Thoracic aorta (tissue), 2 donors: Measurements from ENCODE around the gene TBL2. TPM values are rescaled to one million over a fixed set of nuclear protein-coding genes. Genes with fewer than 3 reads are reported as not detected.

Experiments
- ATAC-seq: fragments of 150-250 bp; one replicate; pipeline ENCODE4 v1.8.0; 2017; ENCODE audit warnings: low read depth; ENCODE audit not compliant: insufficient number of reproducible peaks, low FRiP score
- DNase-seq: peaks from one replicate; pipeline ENCODE4 v3.0.0-alpha.2; 2020; ENCODE audit warnings: low spot score
- H3K27ac ChIP-seq, 2 donors: fragments of 200-600 bp; sonication (generic); 1 replicate in 1 of 2; 2 replicates in 1 of 2; pipeline ENCODE4 v1.5.1; 2016; ENCODE audit warnings: mild to moderate bottlenecking in 2 of 2, moderate library complexity in 2 of 2
- H3K27me3 ChIP-seq: fragments of 200-600 bp; sonication (generic); replicated peaks from 2 replicates; pipeline ENCODE4 v1.6.0; 2016; ENCODE audit warnings: mild to moderate bottlenecking; ENCODE audit not compliant: insufficient read depth
- H3K36me3 ChIP-seq: fragments of 200-600 bp; sonication (generic); one replicate; pipeline ENCODE4 v1.5.1; 2016
- H3K4me1 ChIP-seq, 2 donors: fragments of 200-600 bp; sonication (generic); 1 replicate in 1 of 2; 2 replicates in 1 of 2; pipeline versions ENCODE4 v1.5.1 to v1.6.0; 2016; ENCODE audit warnings: low read depth in 2 of 2, mild to moderate bottlenecking in 1 of 2; ENCODE audit not compliant: control insufficient read depth in 1 of 2
- H3K4me3 ChIP-seq: fragments of 200-600 bp; sonication (generic); 2 replicates; pipeline ENCODE4 v1.5.1; 2016; ENCODE audit warnings: mild to moderate bottlenecking
- H3K9me3 ChIP-seq: fragments of 200-600 bp; sonication (generic); 2 replicates; pipeline ENCODE4 v1.5.1; 2016
- total RNA-seq, 2 donors: library from RNA; depleted of rRNA; stranded (reverse); fragments of >200 nt; gene quantifications; one replicate each; pipeline versions ENCODE4 v1.1.0 to v1.2.3, GENCODE V29; 2016
- TF ChIP-seq, protein P1 (sequence below): fragments of 200-600 bp; sonication (generic); IDR thresholded peaks from one replicate; pipeline ENCODE4 v1.5.1; 2019; ENCODE audit warnings: antibody characterized with exemption

The TBL2 gene
- total RNA-seq, 2 donors from 2014 or later = 17.1 to 31.7 TPM

GRCh38 chr7:73602721-73603651 lies 24.6 kb upstream of the TBL2 start:
- no peak overlapping the region for H3K4me3 ChIP-seq
- no peak overlapping the region for H3K27ac ChIP-seq
- peaks cover 4 to 5% of the 10 kb centered on the region in 2 donors for H3K4me1 ChIP-seq
- TF ChIP-seq, protein P1, sequence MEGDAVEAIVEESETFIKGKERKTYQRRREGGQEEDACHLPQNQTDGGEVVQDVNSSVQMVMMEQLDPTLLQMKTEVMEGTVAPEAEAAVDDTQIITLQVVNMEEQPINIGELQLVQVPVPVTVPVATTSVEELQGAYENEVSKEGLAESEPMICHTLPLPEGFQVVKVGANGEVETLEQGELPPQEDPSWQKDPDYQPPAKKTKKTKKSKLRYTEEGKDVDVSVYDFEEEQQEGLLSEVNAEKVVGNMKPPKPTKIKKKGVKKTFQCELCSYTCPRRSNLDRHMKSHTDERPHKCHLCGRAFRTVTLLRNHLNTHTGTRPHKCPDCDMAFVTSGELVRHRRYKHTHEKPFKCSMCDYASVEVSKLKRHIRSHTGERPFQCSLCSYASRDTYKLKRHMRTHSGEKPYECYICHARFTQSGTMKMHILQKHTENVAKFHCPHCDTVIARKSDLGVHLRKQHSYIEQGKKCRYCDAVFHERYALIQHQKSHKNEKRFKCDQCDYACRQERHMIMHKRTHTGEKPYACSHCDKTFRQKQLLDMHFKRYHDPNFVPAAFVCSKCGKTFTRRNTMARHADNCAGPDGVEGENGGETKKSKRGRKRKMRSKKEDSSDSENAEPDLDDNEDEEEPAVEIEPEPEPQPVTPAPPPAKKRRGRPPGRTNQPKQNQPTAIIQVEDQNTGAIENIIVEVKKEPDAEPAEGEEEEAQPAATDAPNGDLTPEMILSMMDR = no peak
- ATAC-seq (no peak), DNase-seq (no peak)
- no peaks in the 10 kb centered on the region for H3K36me3 ChIP-seq
- no peaks in the 10 kb centered on the region for H3K9me3 ChIP-seq
- no peaks in the 10 kb centered on the region for H3K27me3 ChIP-seq

- H3K27ac ChIP-seq = no peak overlapping the region
- ATAC-seq (no peak), DNase-seq (no peak)
- H3K27me3 ChIP-seq = no peaks in the 10 kb centered on the region
- H3K4me3 ChIP-seq = no peak overlapping the region
- H3K4me1 ChIP-seq = no peaks in the 10 kb centered on the region
- TF ChIP-seq, protein P1 = no peak
- H3K36me3 ChIP-seq = no peaks in the 10 kb centered on the region
- H3K9me3 ChIP-seq = no peaks in the 10 kb centered on the region
These were observed 21.5 kb upstream of the TBL2 start for GRCh38 chr7:73599916-73600315.

- Histone ChIP-seq H3K4me3 (no peak overlapping the region), H3K27ac (no peak overlapping the region), H3K4me1 (no peaks in the 10 kb centered on the region), H3K27me3 (no peaks in the 10 kb centered on the region), H3K9me3 (no peaks in the 10 kb centered on the region), H3K36me3 (no peaks in the 10 kb centered on the region)
- TF ChIP-seq, protein P1 = no peak
- no peak for DNase-seq
- no peak for ATAC-seq
These were observed 20.9 kb upstream of the TBL2 start for GRCh38 chr7:73599151-73599882.

DNA sequence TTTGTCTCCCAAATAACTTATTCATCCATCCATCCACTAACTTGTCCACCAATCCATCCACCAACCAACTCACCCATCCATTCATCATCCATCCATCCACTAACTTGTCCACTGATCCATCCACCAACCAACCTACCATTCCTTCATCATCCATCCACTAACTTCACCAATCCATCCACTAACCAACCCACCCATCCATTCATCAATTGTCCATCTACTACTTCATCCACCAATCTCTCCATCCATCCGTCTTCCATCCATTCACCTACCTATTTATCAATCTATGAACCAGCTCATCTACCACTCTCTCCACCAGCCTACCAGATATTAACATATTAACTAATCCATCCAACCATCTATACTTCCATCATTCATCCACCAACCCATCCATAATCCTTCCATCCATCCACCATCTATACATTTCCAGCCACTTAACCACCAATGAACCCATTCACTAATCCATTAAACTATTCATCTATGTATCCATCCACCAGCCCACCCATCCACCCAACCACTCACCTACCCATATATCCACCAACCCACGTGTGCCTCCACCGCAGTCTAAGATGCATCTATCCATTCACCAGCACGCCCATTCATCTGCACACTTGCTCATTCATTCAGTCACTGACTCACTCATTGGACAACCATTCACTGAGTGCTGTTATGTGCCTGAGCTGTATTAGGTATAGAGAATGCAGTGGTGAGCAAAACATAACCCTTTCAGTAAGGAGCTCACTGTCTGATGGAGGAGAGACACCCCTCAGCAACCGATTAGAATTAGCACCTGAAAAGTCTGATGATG lies 19.8 kb upstream of the TBL2 start:
- TF ChIP-seq, protein P1 = no peak
- DNase-seq (no peak), ATAC-seq (no peak)
- Histone ChIP-seq H3K36me3 (no peaks in the 10 kb centered on the region), H3K4me3 (no peak overlapping the region), H3K27ac (no peak overlapping the region), H3K4me1 (no peaks in the 10 kb centered on the region), H3K27me3 (no peaks in the 10 kb centered on the region), H3K9me3 (no peaks in the 10 kb centered on the region)
